GM18907 (cell line): Measurements from ENCODE around the gene CCDC12.

Experiments
- ATAC-seq: cut with Tn5 transposase; IDR thresholded peaks from one replicate; pipeline ENCODE4 v1.9.1; 2021; ENCODE audit warnings: mild to moderate bottlenecking, moderate library complexity; ENCODE audit not compliant: unreplicated experiment

The CCDC12 gene

GRCh38 chr3:47008234-47008796 is 31.8 kb upstream of the CCDC12 start:
- ATAC-seq = no peak

DNA sequence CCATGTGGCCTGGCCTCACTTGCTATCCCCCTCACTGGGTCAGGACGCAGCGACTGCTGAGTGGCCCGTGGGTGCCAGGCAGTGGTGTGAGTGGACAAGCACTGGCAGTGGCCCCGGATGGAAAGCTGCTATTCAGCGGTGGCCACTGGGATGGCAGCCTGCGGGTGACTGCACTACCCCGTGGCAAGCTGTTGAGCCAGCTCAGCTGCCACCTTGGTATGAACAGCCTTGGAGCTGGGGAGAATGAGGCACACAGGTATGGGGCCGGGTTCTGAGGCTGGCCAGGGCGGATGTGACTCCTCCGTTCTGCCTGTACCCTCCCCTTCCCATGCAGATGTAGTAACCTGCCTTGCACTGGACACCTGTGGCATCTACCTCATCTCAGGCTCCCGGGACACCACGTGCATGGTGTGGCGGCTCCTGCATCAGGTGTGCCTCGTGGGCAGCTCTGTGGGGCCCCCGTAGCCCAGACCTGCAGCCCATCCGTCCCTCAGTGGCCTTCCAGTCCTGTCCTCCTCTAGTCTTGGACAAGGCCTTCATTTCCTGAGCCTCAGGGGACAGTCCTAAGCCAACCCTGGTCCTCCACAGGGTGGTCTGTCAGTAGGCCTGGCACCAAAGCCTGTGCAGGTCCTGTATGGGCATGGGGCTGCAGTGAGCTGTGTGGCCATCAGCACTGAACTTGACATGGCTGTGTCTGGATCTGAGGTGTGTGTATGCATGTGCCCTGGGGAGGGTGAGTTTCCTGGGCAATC is 31.1 kb upstream of the CCDC12 start:
- no peak for ATAC-seq

- ATAC-seq = no peak
Measured at GRCh38 chr3:47007001-47007400, 30.5 kb upstream of the CCDC12 start.

DNA sequence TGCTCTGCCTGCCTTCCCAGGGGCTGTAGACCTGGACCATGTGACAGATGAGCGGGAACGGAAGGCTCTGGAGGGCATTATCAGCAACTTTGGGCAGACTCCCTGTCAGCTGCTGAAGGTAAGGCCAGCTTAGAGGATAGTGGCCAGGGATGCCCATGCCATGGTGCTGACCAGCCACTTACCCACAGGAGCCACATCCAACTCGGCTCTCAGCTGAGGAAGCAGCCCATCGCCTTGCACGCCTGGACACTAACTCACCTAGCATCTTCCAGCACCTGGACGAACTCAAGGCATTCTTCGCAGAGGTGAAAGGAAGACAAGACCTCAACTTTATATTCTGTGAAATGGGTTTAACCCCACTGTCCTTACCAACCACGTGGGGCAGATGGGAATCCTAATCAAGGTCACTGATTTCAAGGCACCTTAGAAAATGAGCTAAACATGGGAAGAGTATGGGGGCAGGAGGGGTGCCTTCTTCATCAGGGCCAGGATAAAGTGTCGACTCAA is 29.7 kb upstream of the CCDC12 start:
- no peak for ATAC-seq

GRCh38 chr3:47005212-47006144 is 28.9 kb upstream of the CCDC12 start:
- ATAC-seq = no peak

- ATAC-seq = no peak
Measured at GRCh38 chr3:47004369-47005211, 28.0 kb upstream of the CCDC12 start.

- no peak for ATAC-seq
Measured at GRCh38 chr3:47003461-47004368, 27.2 kb upstream of the CCDC12 start.

GRCh38 chr3:47003056-47003410 is 26.5 kb upstream of the CCDC12 start:
- ATAC-seq = no peak

GRCh38 chr3:47002171-47003055 is 25.9 kb upstream of the CCDC12 start:
- ATAC-seq = no peak

DNA sequence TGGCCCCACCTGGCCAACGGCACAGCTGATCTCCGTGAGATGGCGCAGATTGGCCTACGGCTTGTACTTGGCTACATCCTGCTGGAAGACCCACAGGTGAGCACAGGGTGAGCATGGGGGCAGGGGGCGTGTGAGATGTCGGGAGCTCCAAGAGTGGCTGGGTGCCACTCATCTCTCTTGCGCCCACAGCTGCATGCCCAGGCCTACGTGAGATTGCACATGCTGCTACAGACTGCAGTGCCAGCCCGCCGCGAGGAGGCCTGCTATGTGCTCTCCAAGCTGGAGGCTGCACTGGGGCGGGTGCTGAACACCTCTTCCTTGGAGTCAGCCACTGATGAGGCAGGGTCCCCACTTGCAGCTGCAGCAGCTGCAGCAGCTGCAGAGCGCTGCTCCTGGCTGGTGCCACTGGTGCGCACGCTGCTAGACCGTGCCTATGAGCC is 25.2 kb upstream of the CCDC12 start:
- no peak for ATAC-seq

DNA sequence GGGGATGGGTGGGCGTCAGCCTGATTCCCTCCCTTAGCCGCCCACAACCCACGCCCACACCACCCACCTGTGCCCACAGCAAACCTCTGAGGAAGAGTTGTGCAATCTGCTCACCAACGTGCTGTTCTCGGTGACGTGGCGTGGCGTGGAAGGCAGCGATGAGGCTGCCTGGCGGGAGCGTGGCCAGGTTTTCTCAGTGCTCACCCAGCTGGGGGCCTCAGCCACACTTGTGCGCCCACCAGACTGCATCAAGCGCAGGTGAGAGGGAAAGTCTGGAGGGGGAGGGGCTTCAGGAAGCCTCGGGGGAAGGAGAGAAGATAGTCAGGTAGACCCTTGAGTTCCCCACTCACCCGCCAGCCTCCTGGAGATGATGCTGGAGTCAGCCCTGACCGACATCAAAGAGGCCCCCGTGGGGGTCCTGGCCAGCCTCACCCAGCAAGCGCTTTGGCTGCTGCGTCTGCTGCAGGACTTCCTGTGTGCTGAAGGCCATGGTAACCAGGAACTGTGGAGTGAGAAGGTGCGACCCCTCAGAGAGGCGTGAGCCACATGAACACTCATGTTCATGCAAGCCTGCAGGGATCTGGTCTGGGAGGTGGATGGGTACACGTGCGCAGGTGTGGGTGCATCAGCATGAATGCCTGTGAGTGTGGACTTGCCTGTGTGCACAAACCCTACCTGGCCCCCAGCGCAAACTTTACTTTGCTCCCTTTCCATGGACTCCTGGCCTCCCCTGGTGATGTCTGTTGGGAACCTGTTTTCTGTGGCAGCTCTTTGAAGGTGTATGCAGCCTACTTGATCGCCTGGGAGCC is 24.6 kb upstream of the CCDC12 start:
- ATAC-seq = no peak

GRCh38 chr3:47000198-47000815 is 23.8 kb upstream of the CCDC12 start:
- no peak for ATAC-seq

DNA sequence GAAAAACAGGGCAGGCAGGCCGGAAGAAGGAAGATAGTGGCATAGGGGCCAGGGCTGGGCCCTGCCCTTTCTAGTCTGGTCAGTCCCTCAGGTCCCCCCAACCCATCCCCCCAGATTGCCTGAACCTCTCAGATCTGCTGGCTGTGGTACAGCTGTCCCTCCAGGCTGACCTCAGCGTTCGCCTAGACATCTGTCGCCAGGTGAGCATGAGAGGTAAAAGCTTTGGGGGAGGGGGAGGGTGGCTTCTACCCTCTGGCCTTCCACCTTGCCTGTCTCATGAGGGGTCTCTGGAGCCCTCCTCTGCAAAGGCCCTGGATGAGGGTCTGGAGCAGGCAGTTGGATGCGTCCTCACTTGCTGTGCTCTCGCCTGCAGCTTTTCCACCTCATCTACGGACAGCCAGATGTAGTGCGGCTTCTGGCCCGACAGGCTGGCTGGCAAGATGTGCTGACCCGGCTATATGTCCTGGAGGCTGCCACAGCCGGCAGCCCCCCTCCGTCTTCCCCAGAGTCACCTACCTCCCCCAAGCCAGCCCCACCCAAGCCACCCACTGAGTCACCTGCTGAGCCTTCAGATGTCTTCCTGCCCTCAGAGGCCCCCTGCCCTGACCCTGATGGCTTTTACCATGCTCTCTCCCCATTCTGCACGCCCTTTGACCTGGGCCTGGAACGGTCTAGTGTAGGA is 23.1 kb upstream of the CCDC12 start:
- ATAC-seq = no peak

GRCh38 chr3:46998852-46999515 is 22.4 kb upstream of the CCDC12 start:
- ATAC-seq = no peak

GRCh38 chr3:46998121-46998851 is 21.7 kb upstream of the CCDC12 start:
- no peak for ATAC-seq
